ENCODE measurements around the gene TIMM22. TPM values are rescaled to one million over a fixed set of nuclear protein-coding genes. Genes with fewer than 3 reads are reported as not detected.

TIMM22 gene
- total RNA-seq, 1 donor from 2014 or later, result 12.6 TPM

- Mint-ChIP-seq H3K27ac (ENCODE audit: unreplicated experiment) (no peak overlapping the region), H3K4me3 (ENCODE audit: unreplicated experiment) (no peak overlapping the region), H3K4me1 (ENCODE audit: unreplicated experiment) (peaks cover 12% of the 10 kb centered on the region), H3K27me3 (ENCODE audit: unreplicated experiment) (no peaks in the 10 kb centered on the region), H3K36me3 (ENCODE audit: unreplicated experiment) (peaks cover 13% of the 10 kb centered on the region), H3K9me3 (ENCODE audit: unreplicated experiment) (no peaks in the 10 kb centered on the region)
- TF ChIP-seq CTCF (IDR thresholded peaks at IDR 0.05), result no peak
- DNase-seq (ENCODE audit: extremely low spot score, unreplicated experiment), result no peak
These were observed 12.5 kb downstream of the TIMM22 start for GRCh38 chr17:1009229-1010085.

- H3K27ac Mint-ChIP-seq (ENCODE audit: unreplicated experiment), result no peak overlapping the region
- H3K36me3 Mint-ChIP-seq (ENCODE audit: unreplicated experiment), result peaks cover 11% of the 10 kb centered on the region
- H3K27me3 Mint-ChIP-seq (ENCODE audit: unreplicated experiment), result no peaks in the 10 kb centered on the region
- no peak overlapping the region for H3K4me3 Mint-ChIP-seq (ENCODE audit: unreplicated experiment)
- peaks cover 8% of the 10 kb centered on the region for H3K4me1 Mint-ChIP-seq (ENCODE audit: unreplicated experiment)
- no peak for DNase-seq (ENCODE audit: extremely low spot score, unreplicated experiment)
- H3K9me3 Mint-ChIP-seq (ENCODE audit: unreplicated experiment), result no peaks in the 10 kb centered on the region
- TF ChIP-seq CTCF (IDR thresholded peaks at IDR 0.05), result no peak
These were observed 13.1 kb downstream of the TIMM22 start for GRCh38 chr17:1010086-1010450.

DNA sequence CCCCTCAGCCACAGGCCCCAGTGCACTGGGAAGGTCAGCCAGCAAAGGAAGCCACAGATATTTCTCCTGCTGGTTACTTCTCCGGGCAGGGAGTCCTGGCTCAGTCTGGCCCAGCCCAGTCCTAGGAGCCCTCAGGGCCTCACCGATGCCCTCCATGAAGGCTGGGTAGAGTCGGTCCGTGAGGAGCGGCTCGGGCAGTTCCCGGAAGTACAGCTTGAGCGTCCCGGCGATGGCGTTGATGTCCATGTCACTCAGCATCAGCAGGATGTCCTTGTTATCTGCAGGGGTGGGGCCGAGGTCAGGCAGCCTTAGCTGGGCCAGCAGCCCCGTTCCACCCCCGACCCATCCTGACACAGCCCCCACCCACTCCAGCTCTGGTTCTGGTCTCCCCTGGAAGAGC lies 13.7 kb downstream of the TIMM22 start:
- no peak for TF ChIP-seq CTCF (IDR thresholded peaks at IDR 0.05)
- DNase-seq (ENCODE audit: extremely low spot score, unreplicated experiment), result no peak
- Mint-ChIP-seq H3K27ac (ENCODE audit: unreplicated experiment) (no peak overlapping the region), H3K36me3 (ENCODE audit: unreplicated experiment) (peaks cover 6% of the 10 kb centered on the region), H3K4me1 (ENCODE audit: unreplicated experiment) (peaks cover 4% of the 10 kb centered on the region), H3K27me3 (ENCODE audit: unreplicated experiment) (no peaks in the 10 kb centered on the region), H3K9me3 (ENCODE audit: unreplicated experiment) (no peaks in the 10 kb centered on the region), H3K4me3 (ENCODE audit: unreplicated experiment) (no peak overlapping the region)

- Mint-ChIP-seq H3K36me3 (ENCODE audit: unreplicated experiment) (peaks cover 7% of the 10 kb centered on the region), H3K4me3 (ENCODE audit: unreplicated experiment) (no peak overlapping the region), H3K27ac (ENCODE audit: unreplicated experiment) (no peak overlapping the region), H3K4me1 (ENCODE audit: unreplicated experiment) (no peaks in the 10 kb centered on the region), H3K27me3 (ENCODE audit: unreplicated experiment) (no peaks in the 10 kb centered on the region), H3K9me3 (ENCODE audit: unreplicated experiment) (no peaks in the 10 kb centered on the region)
- DNase-seq (ENCODE audit: extremely low spot score, unreplicated experiment), result no peak
- no peak for TF ChIP-seq CTCF (IDR thresholded peaks at IDR 0.05)
These were observed 14.2 kb downstream of the TIMM22 start for GRCh38 chr17:1011138-1011537.

DNA sequence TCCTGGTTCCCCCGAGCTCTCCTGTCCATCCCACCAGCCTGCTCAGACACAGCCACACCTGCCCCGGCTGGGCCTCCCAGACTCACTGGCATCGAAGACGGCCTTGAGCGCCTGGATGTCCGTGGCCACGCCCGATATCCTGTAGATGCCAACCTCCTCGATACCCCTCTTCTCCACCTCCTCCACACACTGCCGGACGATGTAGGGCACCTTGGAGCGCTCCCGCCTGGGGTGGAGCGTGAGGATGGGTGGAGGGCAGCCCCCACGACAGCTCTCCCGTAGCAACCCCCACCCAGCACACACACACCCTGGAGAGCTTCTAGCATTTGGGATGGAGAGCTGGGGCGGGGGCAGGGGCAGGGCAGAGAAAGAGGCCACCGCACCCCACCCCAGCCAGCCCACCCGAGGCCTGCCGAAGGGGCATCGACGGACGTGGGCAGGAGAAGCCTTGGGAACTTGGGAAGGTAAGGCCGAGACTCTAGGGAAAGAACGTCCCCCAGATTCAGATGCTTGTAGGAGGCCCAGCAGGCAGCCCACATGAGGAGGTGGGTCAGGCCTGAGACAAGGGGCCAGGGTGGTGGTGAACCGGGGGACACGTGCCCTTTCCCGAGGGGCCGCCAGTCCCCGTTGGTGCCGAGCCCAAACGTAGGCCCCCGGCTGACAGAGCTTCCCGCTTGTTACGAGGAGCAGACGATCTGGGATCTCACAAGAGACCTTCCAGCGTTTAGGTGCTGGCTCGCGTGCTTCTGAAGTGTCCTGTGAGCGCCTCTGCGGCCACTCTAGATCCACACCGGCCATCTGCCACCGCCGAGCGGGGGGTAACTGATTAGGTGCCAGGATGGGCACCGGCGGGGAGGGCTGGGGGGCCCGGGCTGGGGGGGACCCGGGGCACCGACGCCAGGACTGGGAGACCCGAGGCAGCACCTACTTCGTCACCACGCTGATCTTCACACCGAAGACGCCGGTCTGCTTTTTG lies 15.1 kb downstream of the TIMM22 start:
- Mint-ChIP-seq H3K36me3 (ENCODE audit: unreplicated experiment) (peaks cover 7% of the 10 kb centered on the region), H3K4me1 (ENCODE audit: unreplicated experiment) (no peaks in the 10 kb centered on the region), H3K27ac (ENCODE audit: unreplicated experiment) (no peak overlapping the region), H3K27me3 (ENCODE audit: unreplicated experiment) (no peaks in the 10 kb centered on the region), H3K4me3 (ENCODE audit: unreplicated experiment) (no peak overlapping the region), H3K9me3 (ENCODE audit: unreplicated experiment) (no peaks in the 10 kb centered on the region)
- DNase-seq (ENCODE audit: extremely low spot score, unreplicated experiment), result no peak
- TF ChIP-seq CTCF (IDR thresholded peaks at IDR 0.05), result no peak
